ENCODE measurements around the gene CYFIP1.

CYFIP1 gene

GRCh38 chr15:22866079-22866478, 114.1 kb downstream of the CYFIP1 start:
- no peak for DNase-seq

- DNase-seq: no peak
These were observed 116.8 kb downstream of the CYFIP1 start for GRCh38 chr15:22863356-22863755.

- no peak for DNase-seq
These were observed 119.0 kb downstream of the CYFIP1 start for GRCh38 chr15:22861161-22861560.

GRCh38 chr15:22856659-22857058, 123.5 kb downstream of the CYFIP1 start:
- no peak for DNase-seq

- DNase-seq: no peak
These were observed 124.4 kb downstream of the CYFIP1 start for GRCh38 chr15:22855791-22856190.

- no peak for DNase-seq
These were observed 128.7 kb downstream of the CYFIP1 start for GRCh38 chr15:22851513-22851912.

- no peak for DNase-seq
These were observed 130.1 kb downstream of the CYFIP1 start for GRCh38 chr15:22850055-22850454.

- no peak for DNase-seq
These were observed 134.1 kb downstream of the CYFIP1 start for GRCh38 chr15:22846073-22846472.

GRCh38 chr15:22845289-22845900, 134.8 kb downstream of the CYFIP1 start:
- DNase-seq: no peak

GRCh38 chr15:22844421-22845288, 135.5 kb downstream of the CYFIP1 start:
- DNase-seq: peak in 1 of 2 donors; percentile 4

GRCh38 chr15:22839046-22839695, 141.0 kb downstream of the CYFIP1 start:
- DNase-seq: peak; percentile 31 to 36

GRCh38 chr15:22838292-22839042, 141.7 kb downstream of the CYFIP1 start, which contains the start of gene NIPA2:
TSS of gene NIPA2 (plus strand) at chr15:22838666. CDS start at chr15:22851732, 13,066 bp downstream.
- peak; percentile 97 to 100 for DNase-seq

GRCh38 chr15:22831473-22831872, 148.7 kb downstream of the CYFIP1 start:
- DNase-seq: no peak

GRCh38 chr15:22827125-22827524, 153.0 kb downstream of the CYFIP1 start:
- no peak for DNase-seq

- no peak for DNase-seq
These were observed 156.6 kb downstream of the CYFIP1 start for GRCh38 chr15:22823495-22824128.

GRCh38 chr15:22819651-22820050, 160.5 kb downstream of the CYFIP1 start:
- DNase-seq: no peak
